Hematopoietic multipotent progenitor cell treated with erythropoietin and hydrocortisone succinate and interleukin-3 and kit ligand, for 17 days (in vitro differentiated cells): Measurements from ENCODE around the gene FUT9.

Source experiments
- DNase-seq: peaks from one replicate; pipeline ENCODE4 v3.0.0-alpha.2; 2015; ENCODE audit warnings: low spot score

FUT9 gene

DNA sequence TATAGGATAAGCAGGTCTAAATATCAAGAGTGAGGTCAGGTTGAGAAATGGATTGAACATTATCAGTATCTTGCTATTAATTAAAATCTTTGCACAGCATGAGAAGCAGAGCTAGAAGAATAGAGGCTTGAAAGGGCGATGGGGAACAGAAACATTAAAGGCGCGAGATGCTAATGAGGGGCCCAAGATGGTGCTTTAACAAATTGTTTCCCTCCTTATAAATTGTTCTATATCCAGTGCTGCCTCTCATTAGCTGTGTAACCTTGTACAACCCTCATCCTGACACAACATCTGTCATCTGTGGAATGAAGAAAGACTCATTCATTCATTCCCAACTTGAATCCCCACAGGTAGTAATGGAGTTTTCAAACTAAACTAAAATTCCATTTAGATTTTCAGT, 57.8 kb downstream of the FUT9 start:
- DNase-seq = no peak

DNA sequence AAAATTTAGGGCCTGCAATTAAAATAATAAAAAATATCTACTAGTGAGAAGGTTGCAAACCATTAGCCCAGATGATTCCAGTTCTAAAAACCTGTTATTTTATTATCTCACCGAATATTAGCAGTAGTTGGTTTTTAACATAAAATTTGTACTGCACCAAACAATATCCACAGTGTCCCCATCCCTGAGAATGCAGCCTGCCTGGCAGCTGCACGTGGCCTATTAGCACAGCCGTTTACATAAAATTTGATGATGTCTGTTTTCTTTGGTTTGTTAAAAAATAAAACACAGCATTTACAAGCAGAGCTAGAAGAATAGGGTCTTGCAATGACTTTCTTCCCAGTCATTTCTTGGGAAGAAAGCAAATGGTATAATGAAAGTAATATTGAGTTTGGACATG, 58.2 kb downstream of the FUT9 start:
- DNase-seq = no peak

DNA sequence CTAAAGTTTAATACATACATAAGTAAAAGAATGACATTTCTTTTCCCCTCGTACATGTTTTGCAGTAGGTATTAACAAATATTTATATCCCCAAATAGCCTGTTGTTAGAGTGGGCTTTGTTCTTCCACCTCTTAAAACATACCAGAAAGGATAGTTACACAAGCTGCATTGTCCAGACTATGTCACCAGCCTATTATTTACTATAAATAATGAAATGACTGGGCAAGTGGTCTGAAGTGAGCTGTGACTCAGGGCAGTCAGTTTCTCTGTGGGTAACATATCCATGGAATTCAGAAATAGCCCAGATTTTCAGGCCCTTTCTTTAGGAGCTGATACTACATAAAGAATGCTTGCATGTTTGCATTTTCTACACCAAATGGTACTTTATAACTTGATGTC, 60.1 kb downstream of the FUT9 start:
- DNase-seq = no peak

DNA sequence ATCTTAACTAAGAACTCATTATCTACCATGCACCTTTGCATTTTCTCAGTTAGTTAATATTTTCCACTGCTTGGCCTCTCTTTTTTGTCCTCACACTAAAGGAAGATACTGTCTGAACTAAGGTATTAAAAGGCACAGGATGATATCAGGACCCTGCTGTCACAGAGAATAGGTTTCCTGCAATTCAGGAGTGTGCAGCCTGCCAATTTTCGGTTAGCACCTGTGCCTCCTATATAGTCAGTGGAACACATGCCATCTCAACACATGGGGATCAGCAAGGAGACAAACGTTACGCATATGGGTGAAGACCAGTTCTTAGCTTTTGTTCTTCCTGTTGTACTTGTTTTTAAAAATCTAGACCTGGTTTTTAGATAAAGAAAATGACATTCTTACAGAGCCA, 71.0 kb downstream of the FUT9 start:
- no peak for DNase-seq

- DNase-seq = no peak
Observed at GRCh38 chr6:96089173-96089572, 73.4 kb downstream of the FUT9 start.

- no peak for DNase-seq
Observed at GRCh38 chr6:96094077-96094476, 78.3 kb downstream of the FUT9 start.

DNA sequence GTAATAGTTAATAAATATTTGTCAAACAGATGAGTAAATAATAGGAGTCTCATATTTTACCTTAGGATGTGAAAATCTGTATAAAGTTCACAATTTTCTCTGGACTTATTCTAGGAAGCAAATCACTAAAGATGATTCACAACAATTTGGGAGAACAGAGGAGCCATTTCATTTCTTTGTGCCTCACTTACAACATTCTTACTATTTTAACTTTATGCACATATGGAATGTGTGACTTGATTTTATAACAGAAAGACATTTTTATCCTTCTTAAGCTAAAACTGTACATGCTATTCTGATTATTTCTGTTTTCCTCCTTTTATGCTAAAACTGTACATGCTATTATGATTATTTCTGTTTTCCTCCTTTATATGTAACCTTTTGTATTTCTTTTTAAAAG, 83.3 kb downstream of the FUT9 start:
- no peak for DNase-seq

DNA sequence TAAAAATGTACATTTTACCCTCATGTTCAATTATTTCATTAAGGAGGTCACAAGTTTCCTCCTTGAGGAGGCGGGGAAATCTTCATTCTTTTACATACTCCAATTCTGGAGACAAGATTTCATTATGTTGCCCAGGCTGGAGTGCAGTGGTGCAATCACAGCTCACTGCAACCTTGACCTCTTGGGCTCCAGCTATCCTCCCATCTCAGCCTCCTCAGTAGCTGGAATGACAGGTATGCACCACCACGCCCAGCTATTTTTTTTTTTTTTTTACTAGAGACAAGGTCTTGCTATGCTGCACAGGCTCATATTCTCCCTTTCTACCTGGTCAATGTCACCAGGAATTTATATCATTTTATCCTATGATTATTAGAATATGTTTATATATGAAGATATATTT, 85.8 kb downstream of the FUT9 start:
- DNase-seq = no peak

DNA sequence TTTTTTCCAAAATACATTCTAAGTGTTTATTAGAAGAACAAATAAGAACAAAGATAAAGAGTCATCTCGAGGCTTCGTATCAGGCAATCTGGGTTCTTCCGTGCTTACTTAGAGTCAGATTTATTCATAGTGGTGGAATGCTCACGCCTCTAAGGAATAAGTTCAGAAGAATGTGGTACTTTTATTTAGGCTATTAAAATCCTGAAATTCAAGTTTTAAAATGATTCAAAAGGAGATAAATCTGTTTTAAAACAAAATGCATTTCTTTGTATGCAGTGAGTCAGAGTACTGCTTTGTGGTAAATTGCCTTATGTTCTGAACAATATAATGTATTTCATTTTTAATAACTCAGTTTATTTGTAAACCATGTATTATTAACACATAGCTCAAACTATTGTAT, 89.1 kb downstream of the FUT9 start:
- DNase-seq = no peak

GRCh38 chr6:96110878-96111277, 95.1 kb downstream of the FUT9 start:
- no peak for DNase-seq

DNA sequence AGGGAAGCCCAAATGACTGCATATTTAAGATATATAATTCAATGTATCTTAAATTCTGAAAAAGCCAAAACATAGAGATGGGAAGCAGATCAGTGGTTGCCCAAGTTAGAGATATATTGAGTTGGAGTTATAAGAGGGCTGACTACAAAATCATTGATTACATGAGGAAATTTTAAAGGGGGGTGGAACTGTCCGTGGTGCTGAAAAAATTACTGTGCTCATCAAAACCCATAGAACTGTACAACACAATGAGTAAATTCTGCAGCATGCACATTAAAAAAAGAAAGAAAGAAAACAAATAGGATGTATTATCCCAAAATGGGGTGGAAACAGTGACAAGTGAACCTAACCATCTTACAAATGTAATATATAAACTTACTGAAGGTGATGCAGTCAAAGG, 100.9 kb downstream of the FUT9 start:
- no peak for DNase-seq

DNA sequence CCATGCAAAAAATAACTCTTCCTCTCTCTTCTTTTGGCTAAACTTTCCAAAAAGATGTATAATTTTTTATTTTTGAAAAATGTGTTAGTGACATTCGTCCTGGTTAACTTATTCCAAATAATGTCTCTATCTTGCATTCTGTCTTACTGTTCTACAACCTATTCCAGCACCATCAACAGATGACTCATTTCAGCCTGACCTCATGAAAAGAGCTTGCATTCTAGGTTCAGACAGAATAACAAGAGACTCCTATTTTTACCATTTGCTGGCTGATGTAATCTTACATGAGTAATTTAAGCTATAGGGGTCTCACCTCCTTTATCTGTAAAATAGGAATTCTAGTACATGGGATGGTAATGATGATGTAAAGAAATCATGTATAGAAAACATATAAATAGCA, 109.0 kb downstream of the FUT9 start:
- no peak for DNase-seq

- DNase-seq = no peak
Observed at GRCh38 chr6:96138406-96138805, 122.6 kb downstream of the FUT9 start.

GRCh38 chr6:96142142-96142541, 126.4 kb downstream of the FUT9 start:
- DNase-seq = no peak

- DNase-seq = no peak
Observed at GRCh38 chr6:96150431-96150830, 134.7 kb downstream of the FUT9 start.

DNA sequence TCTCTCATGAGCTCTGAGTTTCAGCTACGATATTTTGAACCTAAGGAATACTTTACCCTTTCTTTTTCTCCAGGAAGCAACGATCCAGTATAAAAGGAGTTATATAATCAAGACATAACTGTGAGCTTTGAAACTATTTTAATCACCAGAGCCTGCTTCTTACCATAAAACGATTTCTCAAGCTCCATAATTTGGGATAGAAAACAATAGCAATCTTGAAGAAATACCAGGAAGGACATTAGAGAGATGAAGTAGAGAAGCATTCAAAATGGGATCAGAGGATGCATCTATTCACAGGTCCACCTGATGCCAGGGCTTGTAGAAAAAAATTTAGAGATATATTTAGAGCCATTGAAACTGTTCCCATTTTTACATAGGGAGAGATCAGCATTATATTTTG, 135.9 kb downstream of the FUT9 start:
- DNase-seq = no peak

- no peak for DNase-seq
Observed at GRCh38 chr6:96152114-96152708, 136.4 kb downstream of the FUT9 start.

GRCh38 chr6:96153775-96154174, 138.0 kb downstream of the FUT9 start:
- DNase-seq = no peak

GRCh38 chr6:96156425-96156824, 140.7 kb downstream of the FUT9 start:
- no peak for DNase-seq

GRCh38 chr6:96157018-96157565, 141.3 kb downstream of the FUT9 start:
- DNase-seq = no peak

GRCh38 chr6:96162711-96163120, 146.9 kb downstream of the FUT9 start:
- no peak for DNase-seq

DNA sequence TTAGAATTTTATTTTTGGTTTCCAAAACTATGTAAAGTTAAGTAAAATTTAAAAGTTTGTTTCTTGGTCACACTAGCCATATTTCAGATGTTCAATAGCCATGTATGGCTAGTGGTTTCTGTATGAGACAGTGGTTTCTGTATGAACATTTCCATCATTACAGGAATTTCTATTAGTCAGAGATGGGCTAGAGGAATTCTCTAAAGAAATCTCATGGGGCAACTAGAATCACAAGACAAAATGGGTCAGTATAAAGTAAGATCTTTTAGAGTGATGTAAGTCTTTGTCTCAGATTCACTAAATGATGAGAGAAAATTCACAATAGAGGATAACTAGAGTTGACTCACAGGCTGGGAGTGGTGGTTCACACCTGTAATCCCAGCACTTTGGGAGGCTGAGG, 149.0 kb downstream of the FUT9 start:
- DNase-seq = no peak

- DNase-seq = no peak
Observed at GRCh38 chr6:96171112-96171511, 155.3 kb downstream of the FUT9 start.

- DNase-seq = no peak
Observed at GRCh38 chr6:96184798-96185197, 169.0 kb downstream of the FUT9 start.

GRCh38 chr6:96186094-96186493, 170.3 kb downstream of the FUT9 start:
- no peak for DNase-seq
